Transverse colon (tissue), 4 donors: Measurements from ENCODE around the gene BST1. TPM values are rescaled to one million over a fixed set of nuclear protein-coding genes. Genes with fewer than 3 reads are reported as not detected.

Experiments used
- DNase-seq: peaks from one replicate; pipeline ENCODE4 v3.0.0-alpha.2; 2019
- H3K27ac ChIP-seq, 4 donors: fragments of 200-600 bp; sonication (generic); 2 replicates each; pipeline ENCODE4 v1.5.1; 2016 to 2018; ENCODE audit warnings: inconsistent platforms in 4 of 4
- H3K27me3 ChIP-seq: fragments of 200-600 bp; sonication (generic); 2 replicates; pipeline ENCODE4 v1.5.1; 2017; ENCODE audit warnings: inconsistent platforms
- H3K36me3 ChIP-seq, 4 donors: fragments of 200-600 bp; sonication (generic); 2 replicates each; pipeline ENCODE4 v1.5.1; 2017 to 2019; ENCODE audit warnings: inconsistent platforms in 4 of 4
- H3K4me1 ChIP-seq, 4 donors: fragments of 200-600 bp; sonication (generic); 2 replicates each; pipeline ENCODE4 v1.5.1; 2017 to 2020; ENCODE audit warnings: inconsistent platforms in 4 of 4
- H3K4me3 ChIP-seq, 4 donors: fragments of 200-600 bp; sonication (generic); 1 replicate in 1 of 4; 2 replicates in 3 of 4; pipeline versions ENCODE4 v1.5.1 to v1.6.1; 2017 to 2019; ENCODE audit warnings: inconsistent platforms in 4 of 4
- H3K9me3 ChIP-seq, 2 donors: fragments of 200-600 bp; sonication (generic); 2 replicates each; pipeline ENCODE4 v1.5.1; 2017 to 2019; ENCODE audit warnings: inconsistent platforms in 2 of 2
- CTCF ChIP-seq, 5 experiments: fragments of 200-600 bp in 3 of 5; fragments of 450-650 bp in 2 of 5; sonication (generic) in 3 of 5; IDR thresholded peaks; 1 replicate in 2 of 5; 2 replicates in 3 of 5; pipeline ENCODE4 v1.5.1; 2016 to 2017; ENCODE audit warnings: antibody characterized with exemption in 5 of 5, inconsistent platforms in 3 of 5, mild to moderate bottlenecking in 2 of 5, moderate library complexity in 1 of 5
- EP300 ChIP-seq: sonication (generic); formaldehyde crosslinking; IDR thresholded peaks from one replicate; pipeline ENCODE4 v1.6.1; 2017; ENCODE audit warnings: antibody characterized with exemption, low read depth
- POLR2A ChIP-seq: fragments of 450-650 bp; IDR thresholded peaks from one replicate; pipeline ENCODE4 v1.6.1; 2016; ENCODE audit warnings: antibody characterized with exemption, mild to moderate bottlenecking, moderate library complexity
- POLR2AphosphoS5 ChIP-seq, 3 donors: sonication (generic); formaldehyde crosslinking; IDR thresholded peaks; one replicate each; pipeline ENCODE4 v1.6.1; 2016; ENCODE audit warnings: antibody characterized with exemption in 3 of 3
- WGBS, 2 donors: methylation state at CpG; one replicate each; pipeline ENCODE4 v1.1.5; 2018; ENCODE audit warnings: low coverage in 1 of 2; 5-methylcytosine and 5-hydroxymethylcytosine counted together
- in situ Hi-C, 4 donors: fragments of 200-750 bp; cut with MboI; loops; one replicate each; pipeline versions ENCODE4 v1.15.0 to v1.15.1; 2017; ENCODE audit warnings: low sequenced_read_pairs in 3 of 4, low pct_ligation_motif_present in 1 of 4, low pct_unique_long_range_greater_than_20kb in 1 of 4
- intact Hi-C: fragments of 100-400 bp; cut with DNase I; formaldehyde crosslinking; loops from one replicate; pipeline ENCODE4 v1.15.1; 2023; ENCODE audit warnings: low total_unique reads
- total RNA-seq, 4 donors: library from RNA; depleted of rRNA; stranded (reverse); fragments of >200 nt; gene quantifications; one replicate each; pipeline ENCODE4 v1.1.0, GENCODE V29; 2016

BST1 gene
- total RNA-seq, 4 donors from 2014 or later = 4.3 to 19.4 TPM; not detected in 2

DNA sequence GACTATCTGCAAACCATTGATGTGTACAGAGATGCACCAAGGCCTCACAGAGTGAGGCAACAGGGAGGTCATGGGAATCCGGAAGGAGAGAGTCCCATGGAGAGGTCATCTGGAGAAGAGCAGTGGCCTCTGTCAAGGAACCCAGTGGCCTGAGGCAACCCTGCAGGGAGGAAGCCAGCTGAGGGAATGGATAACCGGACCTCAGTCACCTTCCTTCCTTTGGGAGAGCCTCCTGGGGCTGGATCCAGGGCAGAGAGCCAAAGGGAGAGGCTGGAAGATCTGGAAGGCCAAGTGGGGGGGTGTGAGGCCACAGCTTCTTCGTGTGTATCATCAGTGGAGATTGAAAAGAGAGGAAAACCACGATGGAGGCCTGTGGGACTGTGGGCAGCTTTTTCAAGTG is 50.9 kb downstream of the BST1 start:
- Histone ChIP-seq H3K9me3 (no peaks in the 10 kb centered on the region), H3K27me3 (no peaks in the 10 kb centered on the region), H3K4me3 (no peak overlapping the region), H3K27ac (no peak overlapping the region), H3K4me1 (peaks cover 0 to 2% (median 0%) of the 10 kb centered on the region in 4 donors), H3K36me3 (no peaks in the 10 kb centered on the region)
- no peak for DNase-seq
- WGBS, 2 donors = 66% methylated on average over 4 of the region's 4 CpGs; no CpG with 5 or more reads in 1 of the 2 donors
- in situ Hi-C loops (no loop called here), intact Hi-C loops (no loop called here)
- no peak for TF ChIP-seq POLR2A
- TF ChIP-seq EP300 = no peak
- no peak for TF ChIP-seq CTCF (IDR thresholded peaks at IDR 0.05)
- no peak for TF ChIP-seq POLR2AphosphoS5 (IDR thresholded peaks at IDR 0.05)

GRCh38 chr4:15754323-15754722 is 51.5 kb downstream of the BST1 start:
- Histone ChIP-seq H3K4me3 (no peak overlapping the region), H3K27ac (no peak overlapping the region), H3K4me1 (peaks cover 0 to 2% (median 0%) of the 10 kb centered on the region in 4 donors), H3K9me3 (no peaks in the 10 kb centered on the region), H3K27me3 (no peaks in the 10 kb centered on the region), H3K36me3 (no peaks in the 10 kb centered on the region)
- DNase-seq = no peak
- in situ Hi-C loops = no loop called here
- intact Hi-C loops = no loop called here
- TF ChIP-seq POLR2A (no peak), POLR2AphosphoS5 (IDR thresholded peaks at IDR 0.05) (no peak), EP300 (no peak), CTCF (IDR thresholded peaks at IDR 0.05) (no peak)
- 67 to 71% methylated on average over 4 of the region's 4 CpGs for WGBS, 2 donors

DNA sequence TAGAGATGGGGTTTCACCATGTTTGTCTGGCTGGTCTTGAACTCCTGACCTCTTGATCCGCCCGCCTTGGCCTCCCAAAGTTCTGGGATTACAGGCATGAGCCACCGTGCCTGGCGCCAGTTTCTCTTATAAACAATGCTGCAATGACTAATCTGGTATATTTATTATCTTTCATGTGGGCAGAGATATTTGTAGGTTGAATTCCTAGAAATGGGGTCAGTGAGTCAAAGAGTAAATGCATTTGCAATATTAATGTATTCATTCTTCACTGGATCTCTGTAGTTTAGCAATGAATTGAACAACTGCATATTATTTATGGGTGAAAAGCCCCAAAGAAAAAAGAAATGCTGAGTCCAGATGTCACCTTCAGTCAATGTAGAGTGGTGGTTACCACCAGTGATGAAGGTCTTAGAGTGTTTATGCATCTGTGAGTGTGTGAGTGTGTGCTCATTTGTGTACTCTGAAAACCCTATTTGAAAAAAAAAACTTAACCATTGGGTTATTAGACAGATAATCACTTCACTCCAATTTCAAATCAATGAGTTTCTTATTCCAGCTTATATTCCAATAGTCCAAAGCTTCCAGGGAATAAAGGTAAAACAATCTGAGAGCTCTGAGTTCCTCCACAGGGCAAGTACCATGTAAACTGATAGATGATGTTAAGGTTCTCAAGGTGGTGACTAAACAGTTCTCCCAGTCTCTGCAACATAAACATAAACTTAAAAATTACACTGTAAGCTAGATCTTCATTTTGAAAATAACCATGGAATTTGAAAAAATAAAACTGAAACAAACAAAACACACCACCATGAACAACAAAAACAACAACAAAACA is 52.7 kb downstream of the BST1 start:
- H3K36me3 ChIP-seq = no peaks in the 10 kb centered on the region
- H3K27me3 ChIP-seq = no peaks in the 10 kb centered on the region
- WGBS, 2 donors = 67% methylated on average over 4 of the region's 4 CpGs; no CpG with 5 or more reads in 1 of the 2 donors
- H3K27ac ChIP-seq = no peak overlapping the region
- no peak overlapping the region for H3K4me3 ChIP-seq
- DNase-seq = no peak
- H3K4me1 ChIP-seq = peaks cover 0 to 2% (median 0%) of the 10 kb centered on the region in 4 donors
- in situ Hi-C loops (no loop called here), intact Hi-C loops (no loop called here)
- TF ChIP-seq EP300 = no peak
- no peak for TF ChIP-seq CTCF (IDR thresholded peaks at IDR 0.05)
- no peak for TF ChIP-seq POLR2AphosphoS5 (IDR thresholded peaks at IDR 0.05)
- no peak for TF ChIP-seq POLR2A
- no peaks in the 10 kb centered on the region for H3K9me3 ChIP-seq

DNA sequence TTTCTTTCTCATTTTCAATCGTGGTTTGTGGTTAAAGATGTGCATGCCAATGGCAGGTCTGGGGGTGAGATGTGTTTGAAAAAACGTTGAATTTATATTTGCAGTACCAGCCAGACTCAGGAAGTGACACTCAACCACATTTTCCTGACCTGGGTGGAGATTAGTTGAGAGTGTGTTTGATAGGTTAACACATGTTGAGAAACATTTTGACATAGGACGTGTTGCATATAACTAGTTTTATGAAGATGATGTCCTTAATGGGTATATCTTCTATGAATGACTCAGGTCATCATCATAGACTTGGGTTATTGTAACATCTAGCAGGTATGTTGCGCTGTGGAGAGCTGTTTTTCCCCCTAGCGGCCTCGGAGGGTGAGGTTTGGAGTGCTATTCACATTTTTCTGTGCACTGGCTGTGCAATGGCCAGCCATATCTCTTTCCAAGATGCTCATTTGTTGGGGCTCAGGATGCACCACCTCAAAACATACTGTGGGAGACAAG is 53.5 kb downstream of the BST1 start:
- no peaks in the 10 kb centered on the region for H3K27me3 ChIP-seq
- H3K27ac ChIP-seq = no peak overlapping the region
- DNase-seq = peak; percentile 20
- H3K36me3 ChIP-seq = no peaks in the 10 kb centered on the region
- in situ Hi-C loops (no loop called here), intact Hi-C loops (no loop called here)
- peaks cover 0 to 2% (median 0%) of the 10 kb centered on the region in 4 donors for H3K4me1 ChIP-seq
- no peak overlapping the region for H3K4me3 ChIP-seq
- no peaks in the 10 kb centered on the region for H3K9me3 ChIP-seq
- TF ChIP-seq CTCF (IDR thresholded peaks at IDR 0.05) = no peak
- no peak for TF ChIP-seq POLR2A
- TF ChIP-seq POLR2AphosphoS5 (IDR thresholded peaks at IDR 0.05) = no peak
- TF ChIP-seq EP300 = no peak
- WGBS, 2 donors = 49 to 52% methylated on average over 6 of the region's 6 CpGs
